Measurements from ENCODE around the gene EPS8.

Gene EPS8

GRCh38 chr12:15693228-15693911, 95.8 kb downstream of the EPS8 start:
- no peak for DNase-seq (ENCODE audit: low read depth in 2 of 3, low spot score in 1 of 3)

- no peak for DNase-seq (ENCODE audit: low read depth in 2 of 3, low spot score in 1 of 3)
Observed at GRCh38 chr12:15691388-15691787, 97.8 kb downstream of the EPS8 start.

GRCh38 chr12:15690320-15690719, 98.9 kb downstream of the EPS8 start:
- no peak for DNase-seq (ENCODE audit: low read depth in 2 of 3, low spot score in 1 of 3)

GRCh38 chr12:15689751-15690191, 99.4 kb downstream of the EPS8 start:
- no peak for DNase-seq (ENCODE audit: low read depth in 2 of 3, low spot score in 1 of 3)

- no peak for DNase-seq (ENCODE audit: low read depth in 2 of 3, low spot score in 1 of 3)
Observed at GRCh38 chr12:15688838-15689625, 100.2 kb downstream of the EPS8 start.

- no peak for DNase-seq (ENCODE audit: low read depth in 2 of 3, low spot score in 1 of 3)
Observed at GRCh38 chr12:15688202-15688736, 100.9 kb downstream of the EPS8 start.

DNA sequence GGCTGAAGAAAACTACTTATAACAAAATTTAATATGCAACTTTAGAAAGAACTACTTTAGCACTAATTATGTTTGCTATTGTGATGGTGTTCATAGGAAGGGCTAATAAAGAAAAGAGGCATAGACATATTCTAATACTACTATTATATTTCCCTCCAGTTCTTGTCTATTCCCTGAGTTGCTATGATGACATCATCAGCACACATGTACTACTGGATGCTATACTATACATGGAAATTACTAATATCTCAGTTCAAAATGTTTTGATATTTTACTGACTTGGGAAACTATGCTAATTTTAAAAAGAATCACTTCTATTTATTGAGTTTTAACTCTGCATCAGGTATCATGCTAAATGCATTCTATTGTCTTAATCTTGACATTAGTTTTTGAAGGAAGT, 101.6 kb downstream of the EPS8 start:
- DNase-seq (ENCODE audit: low read depth in 2 of 3, low spot score in 1 of 3): no peak

- DNase-seq (ENCODE audit: low read depth in 2 of 3, low spot score in 1 of 3): no peak
Observed at GRCh38 chr12:15684896-15685658, 104.1 kb downstream of the EPS8 start.

DNA sequence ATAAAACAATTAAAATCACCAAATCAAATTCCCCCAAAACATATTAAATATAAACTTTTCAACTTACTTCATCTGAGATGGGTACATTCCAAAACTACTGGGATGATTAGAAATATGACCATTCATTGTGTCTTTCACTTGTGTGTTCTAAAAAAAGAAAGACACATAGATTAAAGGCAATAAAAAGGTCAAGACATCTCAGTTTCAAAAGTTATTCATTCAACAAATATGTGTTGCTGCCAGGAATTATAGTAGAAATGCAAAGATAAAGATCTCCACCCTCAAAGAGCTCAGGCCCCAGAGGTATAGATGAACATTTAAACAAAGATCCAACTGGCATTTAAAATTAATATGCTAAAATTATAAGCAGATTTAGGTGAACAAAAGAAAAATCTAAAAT, 106.4 kb downstream of the EPS8 start:
- DNase-seq (ENCODE audit: low read depth in 2 of 3, low spot score in 1 of 3): no peak

DNA sequence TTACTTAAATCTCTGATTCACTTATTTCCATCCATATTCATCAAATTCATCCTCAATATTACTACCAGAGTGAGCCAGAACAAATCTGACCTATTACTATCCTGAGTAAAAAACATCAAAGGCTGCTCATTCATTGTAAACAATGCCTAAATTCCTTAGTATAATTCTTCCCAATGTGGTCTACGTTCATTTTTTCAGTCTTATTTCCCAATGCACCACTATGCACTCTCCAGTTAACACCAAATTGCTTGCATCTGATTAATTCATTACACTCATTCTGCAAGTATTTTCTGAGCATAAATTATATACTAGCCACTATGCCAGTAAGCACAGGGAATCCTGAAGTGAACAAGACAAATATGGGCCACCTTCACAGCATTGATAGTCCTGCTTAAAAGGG, 110.0 kb downstream of the EPS8 start:
- DNase-seq (ENCODE audit: low read depth in 2 of 3, low spot score in 1 of 3): no peak

DNA sequence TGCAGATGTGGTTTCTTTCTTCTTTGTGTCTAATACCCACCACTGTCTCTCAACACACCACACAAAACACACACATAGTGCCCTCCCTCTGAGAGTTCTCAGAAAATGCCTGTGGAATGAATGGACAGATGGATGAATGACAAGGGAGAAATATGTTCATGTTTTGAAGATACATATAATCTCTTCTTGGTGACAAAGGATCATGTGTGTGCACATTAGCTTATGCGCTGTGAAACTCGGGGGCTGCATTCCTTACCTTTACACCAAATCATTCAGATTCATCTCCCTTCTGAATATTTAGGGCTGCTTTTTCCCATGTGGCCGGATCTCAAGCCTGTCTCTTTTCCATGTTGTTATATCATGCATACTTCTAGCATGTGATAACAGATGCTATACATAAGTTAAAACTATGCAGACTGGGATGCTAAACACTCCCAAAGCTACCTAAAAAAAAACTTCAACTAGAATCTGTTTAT, 111.4 kb downstream of the EPS8 start:
- no peak for DNase-seq (ENCODE audit: low read depth in 2 of 3, low spot score in 1 of 3)

GRCh38 chr12:15677228-15677627, 112.0 kb downstream of the EPS8 start:
- no peak for DNase-seq (ENCODE audit: low read depth in 2 of 3, low spot score in 1 of 3)

GRCh38 chr12:15672671-15673270, 116.4 kb downstream of the EPS8 start:
- no peak for DNase-seq (ENCODE audit: low read depth in 2 of 3, low spot score in 1 of 3)

GRCh38 chr12:15670756-15671155, 118.4 kb downstream of the EPS8 start:
- no peak for DNase-seq (ENCODE audit: low read depth in 2 of 3, low spot score in 1 of 3)

- no peak for DNase-seq (ENCODE audit: low read depth in 2 of 3, low spot score in 1 of 3)
Observed at GRCh38 chr12:15669256-15669948, 119.8 kb downstream of the EPS8 start.

DNA sequence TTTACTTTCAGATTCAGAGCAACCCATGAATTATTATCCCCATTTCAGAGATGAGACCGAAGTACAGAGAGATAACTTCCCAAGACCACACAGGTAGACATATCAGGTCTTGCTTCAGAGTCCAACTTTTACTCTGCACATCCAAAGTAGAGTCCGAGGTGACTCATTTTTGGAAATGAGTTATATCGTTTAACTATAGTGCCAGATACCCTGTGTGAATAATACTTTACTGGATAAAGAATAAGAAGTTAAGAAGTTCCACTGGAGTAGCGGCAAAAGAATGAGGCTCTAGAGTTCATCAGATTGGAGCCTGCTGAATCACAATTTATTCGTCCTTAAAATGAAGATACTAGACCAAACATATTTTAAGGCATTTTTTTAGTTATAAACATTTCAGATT, 124.7 kb downstream of the EPS8 start:
- no peak for DNase-seq (ENCODE audit: low read depth in 2 of 3, low spot score in 1 of 3)

GRCh38 chr12:15662983-15663659, 126.1 kb downstream of the EPS8 start:
- DNase-seq (ENCODE audit: low read depth in 2 of 3, low spot score in 1 of 3): no peak

DNA sequence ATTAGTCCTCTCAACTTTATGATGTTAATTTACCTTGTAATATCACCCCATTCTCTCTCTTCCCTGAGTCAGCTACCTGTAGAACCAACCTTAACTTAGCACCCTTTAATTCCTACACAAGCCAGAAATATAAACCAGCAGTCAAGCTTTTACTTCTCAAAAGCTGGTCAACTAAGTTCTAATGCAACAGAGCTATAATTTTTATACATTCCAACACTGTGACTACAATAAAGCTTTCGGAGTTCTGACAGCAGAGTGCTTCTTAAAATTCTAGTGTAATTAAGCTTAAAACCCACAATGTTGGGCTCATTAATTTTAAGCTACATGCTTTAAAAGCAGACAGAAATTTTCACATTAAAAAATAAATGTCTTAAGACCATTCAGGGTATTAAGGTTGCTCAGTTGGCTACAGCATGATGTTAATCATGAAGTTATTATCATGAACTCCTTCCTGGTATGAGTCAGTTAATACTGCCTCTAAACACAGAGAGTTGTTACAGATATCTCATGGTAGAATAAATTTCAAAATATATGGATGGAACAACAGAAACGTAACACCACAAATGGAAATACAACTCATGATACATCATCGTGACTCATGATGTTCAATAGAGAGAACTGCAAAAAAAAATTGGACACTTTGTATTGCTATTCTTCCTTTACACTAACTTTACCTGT, 126.7 kb downstream of the EPS8 start:
- no peak for DNase-seq (ENCODE audit: low read depth in 2 of 3, low spot score in 1 of 3)

- DNase-seq (ENCODE audit: low read depth in 2 of 3, low spot score in 1 of 3): no peak
Observed at GRCh38 chr12:15651371-15651770, 137.8 kb downstream of the EPS8 start.
